Measurements from ENCODE around the gene FPR1. TPM values are rescaled to one million over a fixed set of nuclear protein-coding genes. Genes with fewer than 3 reads are reported as not detected.

Gene FPR1
- total and polyA plus RNA-seq, 2 of the 8 experiments (the other 6 are each of a cell fraction or from before 2014, with no cell fraction given) = 0.11 TPM; not detected in 1

- no peak overlapping the region for H2AK5ac ChIP-seq (ENCODE audit: low read depth, low read length)
- H3K27me3 ChIP-seq (replicated peaks in 1 of 4; ENCODE audit: control insufficient read depth in 3 of 4, extremely low read depth in 1 of 4, insufficient read depth in 3 of 4, low read length in 3 of 4) = no peaks in the 10 kb centered on the region
- no peaks in the 10 kb centered on the region; the same call in 1 of the 2 replicates for H3K23me2 ChIP-seq (ENCODE audit: low read depth, low read length)
- 82% methylated on average over 6 of the region's 6 CpGs; no CpG with 5 or more reads in 1 of the 2 experiments for WGBS, 2 experiments (ENCODE audit: extremely low coverage in 1 of 2, insufficient coverage in 1 of 2, insufficient read length in 1 of 2, insufficient replicate concordance in 2 of 2, low coverage in 1 of 2, low lambda C conversion rate in 2 of 2, missing lambda C conversion rate in 1 of 2)
- no peak overlapping the region for H2BK15ac ChIP-seq (ENCODE audit: low read length)
- no peaks in the 10 kb centered on the region for H3K79me2 ChIP-seq (ENCODE audit: control insufficient read depth in 1 of 2, insufficient read depth in 2 of 2, low read length in 2 of 2)
- H4K91ac ChIP-seq (replicated peaks; ENCODE audit: insufficient read length, low read length) = no peak overlapping the region
- no peak overlapping the region for H3K14ac ChIP-seq (ENCODE audit: insufficient read length)
- H3K56ac ChIP-seq (replicated peaks; ENCODE audit: insufficient read length, low read depth, low read length) = no peak overlapping the region
- H2BK20ac ChIP-seq (ENCODE audit: low read length) = no peak overlapping the region
- no peak overlapping the region for H3K18ac ChIP-seq (ENCODE audit: extremely low read depth, low read length)
- ChIA-PET POLR2A (ENCODE audit: partially characterized antibody) (no interaction called here), CTCF (ENCODE audit: partially characterized antibody) (no interaction called here)
- DNase-seq (ENCODE audit: low read depth in 1 of 2, low spot score in 2 of 2) (no peak), FAIRE-seq (no peak)
- no peaks in the 10 kb centered on the region for H4K20me1 ChIP-seq (replicated peaks in 1 of 2; ENCODE audit: control insufficient read depth in 1 of 2, insufficient read depth in 2 of 2, low read length in 2 of 2)
- H3K4me2 ChIP-seq (ENCODE audit: insufficient read depth in 1 of 2, low read depth in 2 of 2, low read length in 2 of 2) = no peak overlapping the region
- H3K79me1 ChIP-seq (ENCODE audit: low read depth, low read length) = no peaks in the 10 kb centered on the region
- no peak overlapping the region for H2BK120ac ChIP-seq (replicated peaks; ENCODE audit: low read depth, low read length)
- no peak overlapping the region for H3K9ac ChIP-seq (replicated peaks in 1 of 4; ENCODE audit: extremely low read depth in 1 of 4, low read depth in 3 of 4, low read length in 3 of 4)
- no peak overlapping the region for H2BK5ac ChIP-seq (ENCODE audit: low read depth, low read length)
- H3K23ac ChIP-seq (ENCODE audit: insufficient read length) = no peak overlapping the region
- no peaks in the 10 kb centered on the region for H3K4me1 ChIP-seq (replicated peaks in 1 of 4; ENCODE audit: control insufficient read depth in 3 of 4, insufficient read depth in 4 of 4, low read length in 3 of 4)
- H3K4me3 ChIP-seq (ENCODE audit: extremely low read depth in 1 of 4, insufficient read depth in 2 of 4, low read depth in 3 of 4, low read length in 4 of 4) = no peak overlapping the region
- H3K9me3 ChIP-seq (ENCODE audit: insufficient read depth in 2 of 2, low read depth in 1 of 2, low read length in 1 of 2) = peaks cover 6 to 13% of the 10 kb centered on the region in 2 experiments; a peak in 3 of 4 replicates
- H3K36me3 ChIP-seq (ENCODE audit: control insufficient read depth in 2 of 4, insufficient read depth in 4 of 4, low read length in 3 of 4) = no peaks in the 10 kb centered on the region
- no peak overlapping the region for H2BK12ac ChIP-seq (ENCODE audit: low read depth, low read length)
- H2AFZ ChIP-seq (ENCODE audit: low read length) = no peak overlapping the region
- no peak overlapping the region; the same call in 1 of the 2 replicates for H4K8ac ChIP-seq (ENCODE audit: extremely low read depth, insufficient read depth, low read length)
- no peak overlapping the region for H4K5ac ChIP-seq (ENCODE audit: insufficient read length, low read depth, low read length)
- H3K4ac ChIP-seq (replicated peaks; ENCODE audit: insufficient read length, low read depth, low read length) = no peak overlapping the region
- H3K27ac ChIP-seq (ENCODE audit: low read depth, low read length) = no peak overlapping the region
- no peak for TF ChIP-seq JUN (IDR thresholded peaks at IDR 0.05; ENCODE audit: low read depth, low read length)
- TF ChIP-seq POU5F1 (IDR thresholded peaks at IDR 0.05; ENCODE audit: low read depth, low read length) = no peak
- no peak for TF ChIP-seq NANOG (IDR thresholded peaks at IDR 0.05; ENCODE audit: insufficient read depth, low read depth, low read length, poor library complexity, severe bottlenecking)
- no peak for TF ChIP-seq CTCF (IDR thresholded peaks at IDR 0.05; ENCODE audit: control extremely low read depth in 1 of 3, insufficient read depth in 1 of 3, low read depth in 1 of 3, low read length in 3 of 3)
- no peak for TF ChIP-seq CHD2 (IDR thresholded peaks at IDR 0.05; ENCODE audit: low read length)
- TF ChIP-seq E2F6 (IDR thresholded peaks at IDR 0.05) = no peak
- no peak for TF ChIP-seq RBBP5 (IDR thresholded peaks at IDR 0.05; ENCODE audit: borderline replicate concordance, low read depth, low read length)
- TF ChIP-seq HDAC6 (IDR thresholded peaks at IDR 0.05; ENCODE audit: low read depth, low read length) = no peak
- no peak for TF ChIP-seq CHD1 (IDR thresholded peaks at IDR 0.05; ENCODE audit: low read depth, low read length)
- TF ChIP-seq GTF2F1 (IDR thresholded peaks at IDR 0.05; ENCODE audit: borderline replicate concordance, low read depth, low read length) = no peak
Measured at GRCh38 chr19:51789061-51789795, 37.5 kb upstream of the FPR1 start.
